Tibial artery (tissue), 4 donors: ENCODE measurements around the gene TNS1.
"Not testable (repeated sequence)": the region's sequence is repeated elsewhere in the genome, so short reads cannot be mapped to it uniquely, and the experiment has no call there.

Experiments
- DNase-seq, 2 donors: peaks; one replicate each; pipeline ENCODE4 v3.0.0-alpha.2; 2019
- H3K27ac ChIP-seq, 2 donors: fragments of 200-600 bp; sonication (generic) in 1 of 2; 1 replicate in 1 of 2; 2 replicates in 1 of 2; pipeline ENCODE4 v1.5.1; 2018 to 2019; ENCODE audit warnings: mild to moderate bottlenecking in 1 of 2
- H3K27me3 ChIP-seq, 2 donors: fragments of 200-600 bp; sonication (generic) in 1 of 2; one replicate each; pipeline versions ENCODE4 v1.5.1 to v1.6.0; 2016 to 2019
- H3K36me3 ChIP-seq, 3 donors: fragments of 200-600 bp; sonication (generic) in 2 of 3; one replicate each; pipeline ENCODE4 v1.5.1; 2016 to 2019; ENCODE audit warnings: mild to moderate bottlenecking in 2 of 3
- H3K4me1 ChIP-seq, 4 donors: fragments of 200-600 bp; sonication (generic) in 2 of 4; 1 replicate in 3 of 4; 2 replicates in 1 of 4; pipeline ENCODE4 v1.5.1; 2016 to 2019
- H3K4me3 ChIP-seq, 2 donors: fragments of 200-600 bp; sonication (generic) in 1 of 2; 1 replicate in 1 of 2; 2 replicates in 1 of 2; pipeline ENCODE4 v1.5.1; 2018 to 2019; ENCODE audit warnings: mild to moderate bottlenecking in 2 of 2
- H3K9me3 ChIP-seq, 3 donors: fragments of 200-600 bp; sonication (generic) in 1 of 3; one replicate each; pipeline ENCODE4 v1.5.1; 2016 to 2019
- intact Hi-C: fragments of 100-400 bp; cut with DNase I; formaldehyde crosslinking; loops from one replicate; pipeline ENCODE4 v1.15.0; 2023; ENCODE audit warnings: low total_unique reads
- TF ChIP-seq, protein P1 (sequence below), 2 experiments: fragments of 200-600 bp in 1 of 2; fragments of 450-650 bp in 1 of 2; IDR thresholded peaks; one replicate each; pipeline ENCODE4 v1.5.1; 2017 to 2019; ENCODE audit warnings: antibody characterized with exemption in 2 of 2, mild to moderate bottlenecking in 1 of 2, moderate library complexity in 1 of 2

The TNS1 gene

DNA sequence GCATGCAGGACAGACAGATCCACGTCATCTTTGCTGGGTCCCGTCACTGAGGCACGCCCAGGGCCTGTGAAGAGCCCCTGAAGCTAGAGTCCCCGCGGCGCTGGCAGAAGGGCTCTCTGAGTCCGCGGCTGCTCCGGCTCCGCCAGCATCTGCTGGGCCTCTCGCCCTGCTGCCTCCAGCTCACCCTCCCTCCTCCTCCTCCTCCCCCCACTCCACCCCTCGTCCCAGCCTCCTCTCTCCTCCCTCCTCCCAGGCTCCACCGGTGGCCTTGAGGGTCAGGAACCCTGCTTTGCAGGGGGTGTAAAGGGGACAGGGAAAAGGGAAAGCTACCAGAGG, at the start of gene TNS1:
Gene TNS1 (minus strand): TSS at position 151 of the 336 bp plus-strand sequence. CDS start 123 bp downstream, at position 28.
- peak within 1 kb of the TSS; percentile 80 to 81 for H3K27ac ChIP-seq
- no peaks in the 10 kb centered on the region for H3K9me3 ChIP-seq
- peaks cover 4 to 73% (median 34%) of the 10 kb centered on the region in 4 donors for H3K4me1 ChIP-seq
- intact Hi-C loops, result no loop called here
- H3K36me3 ChIP-seq, result no peaks in the 10 kb centered on the region
- peak; percentile 62 to 88 for DNase-seq
- peak within 1 kb of the TSS; percentile 52 to 58 for H3K4me3 ChIP-seq
- H3K27me3 ChIP-seq, result no peaks in the 10 kb centered on the region
- TF ChIP-seq, protein P1, sequence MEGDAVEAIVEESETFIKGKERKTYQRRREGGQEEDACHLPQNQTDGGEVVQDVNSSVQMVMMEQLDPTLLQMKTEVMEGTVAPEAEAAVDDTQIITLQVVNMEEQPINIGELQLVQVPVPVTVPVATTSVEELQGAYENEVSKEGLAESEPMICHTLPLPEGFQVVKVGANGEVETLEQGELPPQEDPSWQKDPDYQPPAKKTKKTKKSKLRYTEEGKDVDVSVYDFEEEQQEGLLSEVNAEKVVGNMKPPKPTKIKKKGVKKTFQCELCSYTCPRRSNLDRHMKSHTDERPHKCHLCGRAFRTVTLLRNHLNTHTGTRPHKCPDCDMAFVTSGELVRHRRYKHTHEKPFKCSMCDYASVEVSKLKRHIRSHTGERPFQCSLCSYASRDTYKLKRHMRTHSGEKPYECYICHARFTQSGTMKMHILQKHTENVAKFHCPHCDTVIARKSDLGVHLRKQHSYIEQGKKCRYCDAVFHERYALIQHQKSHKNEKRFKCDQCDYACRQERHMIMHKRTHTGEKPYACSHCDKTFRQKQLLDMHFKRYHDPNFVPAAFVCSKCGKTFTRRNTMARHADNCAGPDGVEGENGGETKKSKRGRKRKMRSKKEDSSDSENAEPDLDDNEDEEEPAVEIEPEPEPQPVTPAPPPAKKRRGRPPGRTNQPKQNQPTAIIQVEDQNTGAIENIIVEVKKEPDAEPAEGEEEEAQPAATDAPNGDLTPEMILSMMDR (IDR thresholded peaks at IDR 0.05), result no peak

DNA sequence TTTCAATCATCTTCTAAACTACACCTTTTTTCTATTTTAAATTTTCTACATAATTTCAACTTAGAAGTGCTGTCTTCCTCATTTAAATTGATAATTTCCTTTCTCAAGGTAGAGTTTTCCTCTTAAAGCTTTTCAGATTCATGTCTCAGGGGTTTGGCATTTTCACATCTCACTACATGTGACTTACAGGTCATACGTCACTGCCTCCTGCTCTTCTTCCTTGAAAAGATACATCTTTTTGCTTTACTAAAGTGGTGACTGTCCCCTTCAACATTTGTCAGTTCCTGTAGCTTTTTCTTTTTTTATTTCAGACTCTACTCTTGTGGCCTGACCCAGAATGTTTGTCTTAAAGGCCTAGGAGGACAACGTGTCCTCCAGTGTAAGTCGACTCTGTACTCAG, 49.1 kb upstream of the TNS1 start:
- Histone ChIP-seq H3K36me3 (no peaks in the 10 kb centered on the region), H3K27me3 (no peaks in the 10 kb centered on the region), H3K27ac (no peak overlapping the region), H3K4me1 (no peaks in the 10 kb centered on the region), H3K4me3 (no peak overlapping the region), H3K9me3 (peaks cover 0 to 14% (median 3%) of the 10 kb centered on the region in 3 donors)
- TF ChIP-seq, protein P1 (IDR thresholded peaks at IDR 0.05), result no peak
- intact Hi-C loops, result no loop called here
- DNase-seq, result no peak

DNA sequence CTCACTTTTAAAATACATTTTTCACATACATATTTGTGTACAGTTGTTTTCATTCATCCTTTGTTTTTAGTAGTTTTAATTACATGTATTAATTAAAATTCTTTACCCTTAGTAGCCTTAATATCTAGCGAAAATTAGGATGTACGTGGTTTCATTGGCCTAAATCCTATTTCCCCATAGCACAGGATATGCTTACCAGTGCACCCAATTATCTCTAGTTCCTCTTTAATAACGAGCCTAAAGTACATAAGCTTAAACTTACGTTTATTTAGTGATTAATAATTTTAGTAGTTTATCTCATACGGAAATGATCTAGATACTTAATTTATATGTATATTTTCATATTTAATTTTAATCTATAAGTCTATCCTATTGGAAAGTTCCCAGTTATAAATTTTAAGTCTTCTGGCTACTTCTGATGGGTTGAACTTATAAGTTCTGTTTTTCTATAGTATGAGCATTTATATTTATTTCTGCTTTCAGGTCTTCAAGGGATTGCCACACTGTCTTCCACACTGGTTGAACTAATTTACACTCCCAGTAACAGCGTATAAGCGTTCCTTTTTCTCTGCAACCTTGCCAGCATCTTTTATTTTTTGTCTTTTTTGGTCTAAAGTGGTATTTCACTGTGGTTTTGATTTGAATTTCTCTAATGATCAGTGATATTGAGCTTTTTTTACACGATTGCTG, 44.9 kb upstream of the TNS1 start:
- intact Hi-C loops, result no loop called here
- Histone ChIP-seq H3K27ac (no peak overlapping the region), H3K27me3 (no peaks in the 10 kb centered on the region), H3K9me3 (peaks cover 0 to 14% (median 3%) of the 10 kb centered on the region in 3 donors), H3K4me3 (no peak overlapping the region), H3K4me1 (no peaks in the 10 kb centered on the region), H3K36me3 (no peaks in the 10 kb centered on the region)
- TF ChIP-seq, protein P1 (IDR thresholded peaks at IDR 0.05), result no peak
- DNase-seq, result no peak

DNA sequence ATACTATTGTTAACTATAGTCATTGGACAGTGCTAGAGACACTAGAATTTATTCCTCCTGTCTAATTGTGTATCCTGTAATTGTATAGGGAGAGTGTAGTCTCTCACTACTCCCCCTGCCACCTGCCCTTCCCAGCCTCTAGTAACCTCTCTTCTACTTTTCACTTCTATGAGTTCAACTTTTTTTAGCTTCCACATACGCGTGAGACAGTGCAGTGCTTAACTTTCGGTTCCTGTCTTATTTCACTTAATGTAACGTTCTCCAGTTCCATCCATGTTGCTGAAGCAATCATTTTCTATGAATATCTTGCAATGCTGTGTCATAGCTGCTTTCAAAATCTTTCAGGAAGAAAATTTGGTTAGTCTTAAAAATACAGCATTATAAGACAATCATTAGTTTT, 43.4 kb upstream of the TNS1 start:
- Histone ChIP-seq H3K27ac (no peak overlapping the region), H3K27me3 (no peaks in the 10 kb centered on the region), H3K36me3 (no peaks in the 10 kb centered on the region), H3K4me3 (no peak overlapping the region), H3K9me3 (peaks cover 0 to 14% (median 3%) of the 10 kb centered on the region in 3 donors), H3K4me1 (no peaks in the 10 kb centered on the region)
- intact Hi-C loops, result no loop called here
- TF ChIP-seq, protein P1 (IDR thresholded peaks at IDR 0.05), result no peak
- no peak for DNase-seq

DNA sequence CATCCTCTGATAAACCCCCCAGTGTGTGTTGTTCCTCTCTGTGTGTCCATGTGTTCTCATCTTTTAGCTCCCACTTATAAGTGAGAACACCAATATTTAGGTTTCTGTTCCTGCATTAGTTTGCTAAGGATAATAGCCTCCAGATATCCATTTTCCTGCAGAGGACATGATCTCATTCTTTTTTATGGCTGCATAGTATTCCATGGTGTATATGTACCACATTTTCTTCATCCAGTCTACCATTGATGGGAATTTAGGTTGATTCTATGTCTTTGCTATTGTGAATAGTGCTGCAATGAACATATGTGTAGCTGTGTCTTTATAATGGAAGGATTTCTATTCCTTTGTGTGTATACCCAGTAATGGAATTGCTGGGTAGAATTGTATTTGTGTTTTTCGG, 41.8 kb upstream of the TNS1 start:
- intact Hi-C loops, DNase-seq: not testable (repeated sequence)

DNA sequence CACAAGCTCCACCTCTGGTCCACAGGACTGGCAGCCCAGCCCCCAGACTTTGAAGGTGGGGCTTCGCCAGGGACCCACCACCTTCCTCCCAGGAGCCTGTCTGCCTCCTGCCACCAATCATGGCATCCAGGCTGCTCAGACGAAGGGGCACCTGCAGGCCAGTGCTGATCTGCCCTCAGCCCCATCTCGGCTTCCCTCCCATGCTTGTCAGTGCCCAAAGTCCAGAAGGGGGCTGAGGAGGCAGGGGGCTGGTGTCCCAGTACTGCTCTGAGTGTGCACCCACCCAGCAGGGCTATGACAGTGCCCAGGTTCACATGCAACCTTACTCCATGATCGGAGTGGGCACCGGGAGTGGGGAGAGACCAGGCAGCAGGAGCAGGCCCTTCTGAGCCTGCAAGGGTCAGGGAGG, 40.9 kb upstream of the TNS1 start:
- intact Hi-C loops, result no loop called here
- H3K27ac ChIP-seq, result no peak overlapping the region
- TF ChIP-seq, protein P1 (IDR thresholded peaks at IDR 0.05), result no peak
- H3K4me3 ChIP-seq, result no peak overlapping the region
- DNase-seq, result no peak
- no peaks in the 10 kb centered on the region for H3K4me1 ChIP-seq
- no peaks in the 10 kb centered on the region for H3K36me3 ChIP-seq
- H3K27me3 ChIP-seq, result no peaks in the 10 kb centered on the region
- no peaks in the 10 kb centered on the region for H3K9me3 ChIP-seq

More for the DNA sequence above, 41.8 kb upstream of the TNS1 start:
- not testable (repeated sequence) for H3K9me3 ChIP-seq, H3K4me3 ChIP-seq, H3K27me3 ChIP-seq, H3K36me3 ChIP-seq, H3K27ac ChIP-seq, H3K4me1 ChIP-seq
